ENCODE measurements around the gene PTPRC. TPM values are rescaled to one million over a fixed set of nuclear protein-coding genes. Genes with fewer than 3 reads are reported as not detected.

Gene PTPRC
- total RNA-seq, 1 donor from 2014 or later, result not detected

- Mint-ChIP-seq H3K9me3 (ENCODE audit: unreplicated experiment) (no peaks in the 10 kb centered on the region), H3K36me3 (ENCODE audit: low read depth, unreplicated experiment) (no peaks in the 10 kb centered on the region), H3K4me3 (ENCODE audit: unreplicated experiment) (no peak overlapping the region), H3K27ac (ENCODE audit: unreplicated experiment) (no peak overlapping the region), H3K4me1 (ENCODE audit: unreplicated experiment) (no peaks in the 10 kb centered on the region), H3K27me3 (ENCODE audit: unreplicated experiment) (no peaks in the 10 kb centered on the region)
- TF ChIP-seq CTCF (IDR thresholded peaks at IDR 0.05; ENCODE audit: unreplicated experiment), result no peak
- DNase-seq (ENCODE audit: low spot score), result no peak
These were observed 168.0 kb downstream of the PTPRC start for GRCh38 chr1:198806861-198807260.

Other genes with a start within 250 kb of the PTPRC start
- gene ATP6V1G3, start 98.4 kb upstream of the PTPRC start, total RNA-seq (ENCODE audit: unreplicated experiment), result not detected